Pericardium fibroblast (primary cell): Measurements from ENCODE around the gene GALNT5. TPM values are rescaled to one million over a fixed set of nuclear protein-coding genes. Genes with fewer than 3 reads are reported as not detected.

Experiments
- total RNA-seq: library from RNA; depleted of rRNA; stranded (reverse); fragments of >200 nt; gene quantifications from 2 replicates; pipeline ENCODE4 v1.2.3, GENCODE V29; 2015

GALNT5 gene, protein sequence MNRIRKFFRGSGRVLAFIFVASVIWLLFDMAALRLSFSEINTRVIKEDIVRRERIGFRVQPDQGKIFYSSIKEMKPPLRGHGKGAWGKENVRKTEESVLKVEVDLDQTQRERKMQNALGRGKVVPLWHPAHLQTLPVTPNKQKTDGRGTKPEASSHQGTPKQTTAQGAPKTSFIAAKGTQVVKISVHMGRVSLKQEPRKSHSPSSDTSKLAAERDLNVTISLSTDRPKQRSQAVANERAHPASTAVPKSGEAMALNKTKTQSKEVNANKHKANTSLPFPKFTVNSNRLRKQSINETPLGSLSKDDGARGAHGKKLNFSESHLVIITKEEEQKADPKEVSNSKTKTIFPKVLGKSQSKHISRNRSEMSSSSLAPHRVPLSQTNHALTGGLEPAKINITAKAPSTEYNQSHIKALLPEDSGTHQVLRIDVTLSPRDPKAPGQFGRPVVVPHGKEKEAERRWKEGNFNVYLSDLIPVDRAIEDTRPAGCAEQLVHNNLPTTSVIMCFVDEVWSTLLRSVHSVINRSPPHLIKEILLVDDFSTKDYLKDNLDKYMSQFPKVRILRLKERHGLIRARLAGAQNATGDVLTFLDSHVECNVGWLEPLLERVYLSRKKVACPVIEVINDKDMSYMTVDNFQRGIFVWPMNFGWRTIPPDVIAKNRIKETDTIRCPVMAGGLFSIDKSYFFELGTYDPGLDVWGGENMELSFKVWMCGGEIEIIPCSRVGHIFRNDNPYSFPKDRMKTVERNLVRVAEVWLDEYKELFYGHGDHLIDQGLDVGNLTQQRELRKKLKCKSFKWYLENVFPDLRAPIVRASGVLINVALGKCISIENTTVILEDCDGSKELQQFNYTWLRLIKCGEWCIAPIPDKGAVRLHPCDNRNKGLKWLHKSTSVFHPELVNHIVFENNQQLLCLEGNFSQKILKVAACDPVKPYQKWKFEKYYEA
- 0.70 and 1.7 TPM in 2 replicates for total RNA-seq

DNA sequence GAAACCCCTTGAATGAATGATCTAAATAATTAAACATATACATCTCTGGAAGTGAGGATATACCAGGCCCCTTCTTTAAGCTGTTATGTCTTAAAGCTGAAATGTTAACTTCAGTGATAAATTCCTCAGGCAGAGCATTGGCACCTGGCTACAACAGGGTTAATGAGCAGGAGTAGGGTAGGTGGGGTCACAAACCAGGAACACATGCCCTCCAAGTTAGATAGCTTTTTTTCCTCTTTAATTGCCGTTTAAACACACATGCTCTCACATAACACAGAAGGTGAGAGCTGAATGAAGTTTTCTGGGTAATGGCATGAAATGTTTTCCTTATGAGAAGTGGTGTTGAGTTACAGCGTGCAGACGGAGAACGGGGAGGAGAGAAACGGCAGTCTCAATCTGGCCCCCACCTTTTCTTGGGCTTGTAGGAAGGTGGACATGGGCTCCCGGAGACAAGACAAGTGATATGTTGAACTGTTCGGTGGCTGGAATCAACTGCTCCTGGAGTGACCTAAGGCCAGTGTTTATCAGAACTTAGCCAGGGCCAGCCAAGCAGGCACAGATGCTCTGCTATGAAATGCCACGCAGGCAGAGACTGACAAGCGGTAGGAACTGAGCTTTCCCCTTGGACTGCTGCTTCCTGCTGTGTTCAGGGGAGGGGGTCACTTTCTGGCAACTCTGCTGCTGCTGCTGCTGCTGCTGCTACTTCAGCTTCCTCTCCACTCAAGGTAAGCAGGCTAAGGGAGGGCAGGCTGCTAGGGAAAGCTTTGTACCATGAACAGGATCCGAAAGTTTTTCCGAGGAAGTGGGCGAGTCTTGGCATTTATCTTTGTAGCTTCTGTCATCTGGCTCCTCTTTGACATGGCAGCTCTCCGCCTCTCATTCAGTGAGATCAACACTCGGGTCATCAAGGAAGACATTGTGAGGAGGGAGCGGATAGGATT is at the start of gene GALNT5:
Gene GALNT5, plus strand, starts transcription at position 394 of the 941 bp plus-strand sequence. Its CDS starts 378 bp downstream, at position 772.

DNA sequence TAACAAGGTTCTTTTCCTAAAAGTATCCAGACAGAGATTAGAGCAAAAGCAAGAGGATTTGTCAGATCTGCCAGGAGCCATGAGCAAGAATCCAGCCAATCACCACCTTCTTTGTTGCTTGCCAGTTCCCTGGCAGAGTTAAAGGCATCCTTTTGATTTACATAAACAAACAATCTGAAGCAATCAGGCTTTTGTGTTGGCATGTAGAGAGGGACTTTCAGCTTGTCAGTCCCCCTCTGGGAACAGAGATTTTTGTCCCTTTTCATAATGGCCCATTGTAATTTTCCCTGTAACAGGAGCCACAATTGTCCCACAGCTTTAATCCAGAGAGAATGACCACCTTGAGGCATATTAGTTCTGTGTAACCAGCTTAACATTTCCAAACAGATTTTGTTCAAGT is 68.3 kb downstream of the GALNT5 start, which contains the start of gene ERMN:
Gene ERMN, minus strand, starts transcription at position 39 of the 400 bp plus-strand sequence. CDS start 182 bp downstream, outside the sequence.

Other genes starting within 250 kb of the GALNT5 start
- not detected in 2 replicates for gene ERMN, start 68.1 kb downstream of the GALNT5 start, total RNA-seq
- not detected in 2 replicates for gene CYTIP, start 186.4 kb downstream of the GALNT5 start, total RNA-seq